ENCODE measurements around the gene GPR25. TPM values are rescaled to one million over a fixed set of nuclear protein-coding genes. Genes with fewer than 3 reads are reported as not detected.

The GPR25 gene
- total and polyA plus RNA-seq, 10 of the 15 experiments (the other 5 are each of a cell fraction or from before 2014, with no cell fraction given), result not detected

DNA sequence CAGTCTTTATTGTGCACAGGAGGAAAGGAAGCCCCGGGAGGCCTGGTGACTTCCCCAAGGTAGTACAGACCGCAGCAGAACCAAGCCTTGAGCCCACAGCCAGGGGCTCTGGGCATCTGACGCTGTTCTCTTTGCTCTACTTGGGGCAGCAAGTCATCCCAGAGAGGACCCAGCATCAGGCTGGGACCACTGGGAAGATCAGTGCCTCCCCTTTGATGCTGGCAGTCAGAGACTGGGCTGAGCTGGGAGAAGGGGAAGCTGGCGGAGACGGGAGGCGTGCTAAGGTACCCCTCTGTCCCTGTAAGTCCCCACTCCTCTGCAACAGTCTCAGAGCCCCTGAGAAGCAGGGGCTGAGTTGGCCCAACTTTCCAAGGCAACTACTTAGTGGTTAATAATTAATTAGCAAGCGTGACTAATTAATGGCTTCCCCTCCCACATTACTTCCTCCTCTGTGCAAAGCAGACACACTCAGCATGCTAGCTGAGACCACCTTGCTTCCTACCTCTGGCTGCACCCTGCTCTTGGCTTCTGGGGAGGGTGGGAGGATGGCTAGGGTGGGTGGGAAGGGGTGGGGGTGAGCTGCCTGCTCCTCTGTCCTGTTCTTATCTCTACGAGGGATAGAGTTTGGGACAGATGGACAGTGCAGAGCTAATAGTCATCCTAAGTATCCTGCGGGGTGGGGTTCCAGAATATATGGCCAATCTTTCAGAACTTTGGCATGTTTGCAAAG, 23.2 kb downstream of the GPR25 start (continued):
- TF ChIP-seq MEF2B (IDR thresholded peaks at IDR 0.05; ENCODE audit: partially characterized antibody, poor library complexity, severe bottlenecking) (peak; percentile 13), HDGF (IDR thresholded peaks at IDR 0.05) (no peak; the same call in 1 of the 2 replicates), IRF4 (IDR thresholded peaks at IDR 0.05; ENCODE audit: low read depth, low read length) (no peak), ELK1 (IDR thresholded peaks at IDR 0.05; ENCODE audit: low read depth, low read length) (no peak), ZBED1 (IDR thresholded peaks at IDR 0.05; ENCODE audit: borderline replicate concordance) (no peak), POLR2A (IDR thresholded peaks at IDR 0.05; ENCODE audit: low read depth, low read length) (no peak), RAD51 (IDR thresholded peaks at IDR 0.05) (no peak), NR2C2 (IDR thresholded peaks at IDR 0.05; ENCODE audit: borderline replicate concordance, control insufficient read depth, insufficient read length, low read depth) (no peak), PML (IDR thresholded peaks at IDR 0.05; ENCODE audit: low read length) (no peak), CREB1 (IDR thresholded peaks at IDR 0.05; ENCODE audit: low read depth) (no peak), POLR2AphosphoS5 (IDR thresholded peaks at IDR 0.05; ENCODE audit: low read length) (no peak), MTA2 (IDR thresholded peaks at IDR 0.05; ENCODE audit: low read depth) (peak; percentile 89), JUNB (IDR thresholded peaks at IDR 0.05) (no peak), YBX1 (IDR thresholded peaks at IDR 0.05) (no peak), ZNF592 (IDR thresholded peaks at IDR 0.05) (no peak)
- TF ChIP-seq, protein P1, sequence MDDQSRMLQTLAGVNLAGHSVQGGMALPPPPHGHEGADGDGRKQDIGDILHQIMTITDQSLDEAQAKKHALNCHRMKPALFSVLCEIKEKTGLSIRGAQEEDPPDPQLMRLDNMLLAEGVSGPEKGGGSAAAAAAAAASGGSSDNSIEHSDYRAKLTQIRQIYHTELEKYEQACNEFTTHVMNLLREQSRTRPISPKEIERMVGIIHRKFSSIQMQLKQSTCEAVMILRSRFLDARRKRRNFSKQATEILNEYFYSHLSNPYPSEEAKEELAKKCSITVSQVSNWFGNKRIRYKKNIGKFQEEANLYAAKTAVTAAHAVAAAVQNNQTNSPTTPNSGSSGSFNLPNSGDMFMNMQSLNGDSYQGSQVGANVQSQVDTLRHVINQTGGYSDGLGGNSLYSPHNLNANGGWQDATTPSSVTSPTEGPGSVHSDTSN (IDR thresholded peaks at IDR 0.05; ENCODE audit: insufficient replicate concordance, low read depth, low read length), result no peak
- TF ChIP-seq, protein P2, sequence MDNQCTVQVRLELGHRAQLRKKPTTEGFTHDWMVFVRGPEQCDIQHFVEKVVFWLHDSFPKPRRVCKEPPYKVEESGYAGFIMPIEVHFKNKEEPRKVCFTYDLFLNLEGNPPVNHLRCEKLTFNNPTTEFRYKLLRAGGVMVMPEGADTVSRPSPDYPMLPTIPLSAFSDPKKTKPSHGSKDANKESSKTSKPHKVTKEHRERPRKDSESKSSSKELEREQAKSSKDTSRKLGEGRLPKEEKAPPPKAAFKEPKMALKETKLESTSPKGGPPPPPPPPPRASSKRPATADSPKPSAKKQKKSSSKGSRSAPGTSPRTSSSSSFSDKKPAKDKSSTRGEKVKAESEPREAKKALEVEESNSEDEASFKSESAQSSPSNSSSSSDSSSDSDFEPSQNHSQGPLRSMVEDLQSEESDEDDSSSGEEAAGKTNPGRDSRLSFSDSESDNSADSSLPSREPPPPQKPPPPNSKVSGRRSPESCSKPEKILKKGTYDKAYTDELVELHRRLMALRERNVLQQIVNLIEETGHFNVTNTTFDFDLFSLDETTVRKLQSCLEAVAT (IDR thresholded peaks at IDR 0.05), result peak; percentile 53
- TF ChIP-seq, protein P3, sequence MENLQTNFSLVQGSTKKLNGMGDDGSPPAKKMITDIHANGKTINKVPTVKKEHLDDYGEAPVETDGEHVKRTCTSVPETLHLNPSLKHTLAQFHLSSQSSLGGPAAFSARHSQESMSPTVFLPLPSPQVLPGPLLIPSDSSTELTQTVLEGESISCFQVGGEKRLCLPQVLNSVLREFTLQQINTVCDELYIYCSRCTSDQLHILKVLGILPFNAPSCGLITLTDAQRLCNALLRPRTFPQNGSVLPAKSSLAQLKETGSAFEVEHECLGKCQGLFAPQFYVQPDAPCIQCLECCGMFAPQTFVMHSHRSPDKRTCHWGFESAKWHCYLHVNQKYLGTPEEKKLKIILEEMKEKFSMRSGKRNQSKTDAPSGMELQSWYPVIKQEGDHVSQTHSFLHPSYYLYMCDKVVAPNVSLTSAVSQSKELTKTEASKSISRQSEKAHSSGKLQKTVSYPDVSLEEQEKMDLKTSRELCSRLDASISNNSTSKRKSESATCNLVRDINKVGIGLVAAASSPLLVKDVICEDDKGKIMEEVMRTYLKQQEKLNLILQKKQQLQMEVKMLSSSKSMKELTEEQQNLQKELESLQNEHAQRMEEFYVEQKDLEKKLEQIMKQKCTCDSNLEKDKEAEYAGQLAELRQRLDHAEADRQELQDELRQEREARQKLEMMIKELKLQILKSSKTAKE (IDR thresholded peaks at IDR 0.05; ENCODE audit: low read depth, poor library complexity, severe bottlenecking), result no peak
- TF ChIP-seq, protein P4, sequence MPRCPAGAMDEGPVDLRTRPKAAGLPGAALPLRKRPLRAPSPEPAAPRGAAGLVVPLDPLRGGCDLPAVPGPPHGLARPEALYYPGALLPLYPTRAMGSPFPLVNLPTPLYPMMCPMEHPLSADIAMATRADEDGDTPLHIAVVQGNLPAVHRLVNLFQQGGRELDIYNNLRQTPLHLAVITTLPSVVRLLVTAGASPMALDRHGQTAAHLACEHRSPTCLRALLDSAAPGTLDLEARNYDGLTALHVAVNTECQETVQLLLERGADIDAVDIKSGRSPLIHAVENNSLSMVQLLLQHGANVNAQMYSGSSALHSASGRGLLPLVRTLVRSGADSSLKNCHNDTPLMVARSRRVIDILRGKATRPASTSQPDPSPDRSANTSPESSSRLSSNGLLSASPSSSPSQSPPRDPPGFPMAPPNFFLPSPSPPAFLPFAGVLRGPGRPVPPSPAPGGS (IDR thresholded peaks at IDR 0.05; ENCODE audit: borderline replicate concordance, insufficient read depth, low read depth, low read length, poor library complexity, severe bottlenecking), result peak; percentile 53
